GM21529 (cell line): ENCODE results near the gene MARK4.
"Not testable (repeated sequence)": the region's sequence is repeated elsewhere in the genome, so short reads cannot be mapped to it uniquely, and the experiment has no call there.

Experiments
- ATAC-seq: cut with Tn5 transposase; IDR thresholded peaks from one replicate; pipeline ENCODE4 v1.9.1; 2021; ENCODE audit not compliant: unreplicated experiment

MARK4 gene

DNA sequence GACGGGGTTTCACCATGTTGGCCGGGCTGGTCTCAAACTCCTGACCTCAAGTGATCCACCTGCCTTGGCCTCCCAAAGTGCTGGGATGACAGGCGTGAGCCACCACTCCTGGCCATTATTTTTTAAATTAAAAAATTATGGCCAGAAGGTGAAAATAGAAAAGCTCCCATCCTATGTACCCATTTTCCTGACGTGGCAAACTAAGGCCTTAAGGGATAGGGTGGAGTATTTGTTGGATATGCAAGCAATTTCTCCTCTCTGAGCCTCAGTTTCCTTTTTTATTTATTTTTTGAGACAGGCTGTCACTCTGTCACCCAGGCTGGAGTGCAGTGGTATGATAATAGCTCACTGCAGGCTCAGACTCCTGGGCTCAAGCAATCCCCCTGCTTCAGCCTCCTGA lies 83.8 kb downstream of the MARK4 start:
- ATAC-seq = not testable (repeated sequence)

DNA sequence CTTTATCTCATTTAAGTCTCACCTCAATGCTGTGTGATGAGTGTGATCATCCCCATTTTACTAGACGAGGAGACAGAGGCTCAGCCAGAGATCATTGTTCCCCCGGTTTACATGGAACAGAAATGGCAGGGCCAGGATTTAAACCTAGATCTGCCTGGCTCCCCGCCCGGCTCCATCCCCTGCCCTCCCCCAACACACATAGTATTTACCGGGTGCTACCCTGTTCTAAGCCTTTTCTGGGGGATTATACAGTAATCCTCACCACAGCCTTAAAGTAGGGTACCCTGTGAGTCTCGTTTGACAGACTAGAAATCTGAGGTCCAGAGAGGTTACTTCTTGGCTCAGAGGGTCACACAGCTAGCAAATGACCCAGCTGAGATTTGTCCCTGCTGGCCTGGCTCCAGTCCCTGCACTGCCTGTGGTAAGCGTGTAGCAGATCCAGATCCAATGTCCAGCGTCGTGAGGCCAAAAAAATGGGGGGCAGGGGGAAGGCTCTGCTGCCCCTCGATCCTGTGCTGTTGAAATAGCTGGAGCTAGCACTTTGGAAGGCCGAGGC lies 85.7 kb downstream of the MARK4 start:
- ATAC-seq = no peak

DNA sequence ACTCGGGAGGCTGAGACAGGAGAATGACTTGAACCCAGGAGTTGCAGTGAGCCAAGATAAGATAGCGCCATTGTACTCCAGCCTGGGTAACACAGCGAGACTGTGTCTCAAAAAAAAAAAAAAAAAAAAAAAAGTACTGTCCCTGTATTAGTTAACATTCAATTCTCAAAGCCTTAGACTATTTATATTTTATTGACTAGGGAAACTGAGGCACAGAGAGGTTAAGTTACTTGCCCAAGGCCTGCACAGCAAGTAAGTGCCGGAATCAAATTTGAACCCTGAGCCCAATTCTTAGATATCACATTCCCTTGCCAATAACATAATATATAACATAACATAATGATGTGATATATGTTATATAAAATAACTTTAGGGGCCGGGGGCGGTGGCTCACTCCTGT lies 88.6 kb downstream of the MARK4 start:
- no peak for ATAC-seq

DNA sequence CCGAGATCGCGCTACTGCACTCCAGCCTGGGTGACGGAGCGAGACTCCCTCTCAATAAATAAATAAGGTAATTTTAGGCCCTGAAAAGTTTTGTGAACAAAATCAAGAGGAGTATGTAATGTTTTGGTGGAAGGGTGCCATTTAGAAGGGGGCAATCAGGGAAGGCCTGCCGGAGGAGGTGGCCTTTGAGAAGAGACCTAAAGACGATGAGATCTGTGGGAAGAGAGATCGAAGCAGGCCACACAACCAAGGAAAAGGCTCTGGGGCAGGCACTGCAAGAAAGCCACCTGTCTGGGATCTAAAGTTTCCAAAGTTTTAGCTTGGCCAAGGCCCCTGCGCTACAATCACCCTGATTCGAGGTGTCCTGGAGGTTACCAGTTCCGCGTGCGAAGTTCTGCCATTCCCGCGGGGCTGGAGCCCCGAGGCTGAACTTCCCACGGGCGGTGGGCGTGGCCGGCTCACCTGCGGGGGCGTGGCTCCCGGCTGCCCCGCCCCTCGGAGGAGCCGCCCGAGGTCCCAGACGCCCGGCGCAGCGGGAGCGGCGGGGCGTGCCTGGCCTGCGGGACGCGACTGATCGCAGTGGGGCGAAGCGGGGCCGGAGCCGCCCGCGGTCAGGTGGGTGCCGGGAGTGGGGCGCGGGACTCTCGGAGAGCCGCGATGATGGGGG lies 89.3 kb downstream of the MARK4 start, which contains the start of gene KLC3:
Gene KLC3 (plus strand): TSS at position 519 of the 667 bp plus-strand sequence. CDS start 4,792 bp downstream, outside the sequence.
- ATAC-seq = no peak

DNA sequence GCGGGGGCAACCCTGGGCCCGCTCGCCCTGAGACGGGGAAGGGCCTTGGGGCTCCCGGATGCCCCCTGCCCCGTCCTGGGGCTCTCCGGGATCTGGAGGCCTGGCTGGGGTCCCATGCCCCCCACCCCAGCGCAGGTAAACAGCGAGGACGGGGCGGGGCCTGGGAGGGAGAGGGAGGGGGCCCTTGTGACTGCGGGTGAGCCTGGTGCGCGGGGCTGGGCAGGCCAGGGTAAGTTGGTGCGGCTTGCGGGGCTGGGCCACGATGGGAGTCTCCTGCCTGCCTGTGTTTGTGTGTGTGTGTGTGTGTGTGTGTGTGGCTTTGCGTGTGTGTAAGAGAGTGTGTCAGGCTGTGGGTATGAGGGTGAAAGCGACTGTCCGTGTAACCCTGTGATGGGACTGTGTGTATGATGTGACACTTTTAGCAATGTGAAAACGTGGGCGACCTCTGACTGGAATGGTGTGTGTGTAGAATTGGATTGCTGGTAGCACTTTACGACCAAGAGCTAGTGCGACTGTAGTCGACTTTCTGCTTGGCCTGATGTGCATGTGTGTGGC lies 89.9 kb downstream of the MARK4 start:
- ATAC-seq = no peak

DNA sequence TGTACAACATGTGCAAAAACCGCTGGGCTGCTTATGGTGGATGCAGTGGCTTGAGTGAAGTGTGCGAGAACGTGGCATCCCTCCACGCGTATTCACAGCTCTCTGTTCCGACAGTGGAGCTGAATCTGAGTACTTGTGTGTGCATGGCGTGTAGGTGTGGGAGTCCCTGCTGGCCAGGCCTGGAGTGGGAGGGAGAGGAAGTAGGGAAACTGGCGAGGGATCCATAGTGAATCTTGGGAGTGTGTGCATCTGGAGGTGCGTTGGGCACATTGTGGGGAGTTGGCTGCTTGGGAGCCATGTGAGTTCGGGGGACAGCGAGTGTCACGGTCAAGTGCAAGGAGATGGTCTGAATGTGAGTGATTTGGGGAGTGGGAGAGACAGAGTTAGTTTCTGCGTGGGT lies 91.8 kb downstream of the MARK4 start:
- no peak for ATAC-seq

DNA sequence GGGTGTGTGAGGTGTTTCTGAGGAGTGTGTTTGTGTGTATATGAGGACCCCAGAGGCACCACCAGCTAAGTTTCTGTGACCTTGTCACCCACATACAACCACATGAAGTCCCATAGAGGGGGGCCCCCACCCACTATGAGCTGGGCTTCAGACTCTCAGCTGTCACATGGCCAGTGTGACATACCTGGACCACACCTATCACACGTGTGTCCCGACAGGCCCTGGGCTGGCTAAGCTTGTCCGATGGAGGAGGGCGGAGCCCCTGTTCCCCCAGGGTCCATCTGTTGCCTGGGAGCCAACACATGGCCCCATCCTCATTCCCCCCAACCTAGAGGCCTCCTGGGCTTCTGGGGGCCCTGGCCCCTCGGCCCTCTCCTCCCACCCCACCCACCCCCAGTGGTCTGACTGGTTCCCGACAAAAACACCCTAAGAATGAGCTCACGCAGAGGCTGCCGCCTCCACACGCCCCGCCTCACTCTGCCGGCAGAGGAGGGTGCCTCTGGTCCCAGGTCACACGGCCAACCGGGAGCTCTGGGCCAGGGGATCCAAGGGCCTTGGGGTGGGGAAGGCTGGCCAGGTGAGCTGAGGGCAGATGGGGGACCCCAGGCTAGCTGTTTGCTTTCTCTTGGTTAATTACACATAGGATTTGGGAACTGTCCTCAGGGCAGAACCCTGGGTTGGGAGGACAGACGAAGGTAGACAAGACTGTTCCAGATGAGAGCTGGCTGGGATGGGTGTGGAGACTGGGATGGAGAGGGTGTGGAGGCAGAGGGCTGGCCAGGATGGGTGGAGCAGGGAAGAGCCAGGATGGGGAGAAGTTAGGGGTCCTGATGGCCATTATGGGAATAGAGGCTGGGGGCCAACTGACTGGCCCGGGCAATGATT lies 93.8 kb downstream of the MARK4 start:
- no peak for ATAC-seq

DNA sequence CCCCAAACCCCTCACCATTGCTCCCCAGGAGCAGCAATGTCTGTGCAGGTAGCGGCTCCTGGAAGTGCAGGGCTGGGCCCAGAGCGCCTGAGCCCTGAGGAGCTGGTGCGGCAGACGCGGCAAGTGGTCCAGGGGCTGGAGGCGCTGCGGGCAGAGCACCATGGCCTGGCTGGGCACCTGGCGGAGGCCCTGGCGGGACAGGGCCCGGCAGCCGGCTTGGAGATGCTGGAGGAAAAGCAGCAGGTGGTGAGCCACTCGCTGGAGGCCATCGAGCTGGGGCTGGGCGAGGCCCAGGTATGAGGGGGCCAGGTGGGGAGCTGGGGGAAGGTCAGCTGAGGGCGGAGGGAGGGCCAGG lies 94.4 kb downstream of the MARK4 start:
- ATAC-seq = no peak

DNA sequence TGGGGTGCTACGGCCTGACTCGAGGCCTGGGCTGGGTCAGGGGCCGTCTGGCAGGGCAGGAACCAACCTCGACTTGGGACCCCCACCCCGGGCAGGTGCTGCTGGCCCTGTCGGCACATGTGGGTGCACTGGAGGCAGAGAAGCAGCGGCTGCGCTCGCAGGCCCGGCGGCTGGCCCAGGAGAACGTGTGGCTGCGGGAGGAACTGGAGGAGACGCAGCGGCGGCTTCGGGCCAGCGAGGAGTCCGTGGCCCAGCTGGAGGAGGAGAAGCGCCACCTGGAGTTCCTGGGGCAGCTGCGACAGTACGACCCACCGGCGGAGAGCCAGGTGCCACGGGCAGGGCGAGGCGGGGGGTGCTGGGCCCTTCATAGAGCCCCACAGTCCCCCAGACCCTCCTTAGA lies 95.4 kb downstream of the MARK4 start:
- ATAC-seq = no peak

DNA sequence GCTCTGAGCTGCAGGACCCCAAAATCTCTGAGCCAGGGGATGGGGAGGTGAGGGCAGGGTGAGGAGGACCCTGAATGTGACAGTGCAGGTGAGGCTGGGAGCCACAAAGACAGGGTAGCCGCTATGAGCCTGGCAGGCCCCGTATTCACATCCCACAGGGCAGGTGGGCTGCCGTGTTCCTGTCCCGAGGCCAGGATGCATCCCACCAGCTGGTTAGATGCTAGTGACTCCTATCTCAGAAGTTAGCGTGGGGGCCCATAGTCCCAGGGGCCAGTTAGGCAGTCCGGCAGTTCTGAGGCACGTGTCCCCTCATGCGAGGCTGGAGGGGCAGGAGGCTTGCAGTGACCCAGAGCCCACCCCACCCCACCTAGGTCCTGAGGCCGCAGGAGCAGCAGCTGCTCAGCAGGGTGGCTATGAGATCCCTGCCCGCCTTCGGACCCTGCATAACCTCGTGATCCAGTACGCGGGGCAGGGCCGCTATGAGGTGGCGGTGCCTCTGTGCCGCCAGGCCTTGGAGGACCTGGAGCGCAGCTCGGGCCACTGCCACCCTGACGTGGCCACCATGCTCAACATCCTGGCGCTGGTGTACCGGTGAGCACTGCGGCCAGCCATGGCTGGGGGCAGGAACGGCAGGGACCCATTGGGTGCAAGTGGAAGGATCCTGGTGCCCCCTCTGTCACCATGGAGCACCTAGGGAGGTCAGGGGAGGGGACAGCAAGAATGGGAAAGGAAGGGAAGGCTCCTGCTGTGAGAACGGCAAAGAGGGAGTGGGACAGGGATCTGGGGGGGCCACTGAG lies 96.7 kb downstream of the MARK4 start:
- no peak for ATAC-seq

DNA sequence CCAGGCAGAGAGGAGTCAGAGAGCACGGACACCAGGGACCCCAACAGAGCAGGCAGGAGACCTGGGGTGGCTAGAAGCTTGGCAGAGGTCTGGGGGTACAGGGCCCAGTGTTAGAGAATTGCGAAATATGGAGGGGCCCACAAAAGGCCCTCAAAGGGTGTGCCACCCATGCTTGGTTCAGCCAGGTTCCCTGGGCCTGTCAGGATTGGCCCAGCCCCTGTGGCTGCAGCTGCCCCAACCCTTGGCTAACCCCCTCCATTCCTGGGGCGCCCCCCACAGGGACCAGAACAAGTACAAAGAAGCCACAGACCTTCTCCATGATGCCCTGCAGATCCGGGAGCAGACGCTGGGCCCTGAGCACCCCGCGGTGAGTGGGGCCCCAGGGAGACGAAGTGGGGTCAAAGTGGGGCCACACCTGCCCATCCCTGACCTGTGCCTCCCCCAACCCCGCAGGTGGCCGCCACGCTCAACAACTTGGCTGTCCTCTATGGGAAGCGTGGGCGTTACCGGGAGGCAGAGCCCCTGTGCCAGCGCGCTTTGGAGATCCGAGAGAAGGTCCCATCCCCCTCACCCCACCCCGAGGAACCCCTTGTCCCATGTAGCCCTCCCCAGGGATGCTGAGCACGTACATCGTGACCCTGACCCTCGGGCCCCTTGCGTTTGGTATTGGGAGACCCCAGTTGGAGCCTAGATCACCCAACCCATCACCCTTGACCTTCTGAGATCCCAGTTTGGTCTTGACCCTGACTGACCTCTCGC lies 97.5 kb downstream of the MARK4 start:
- ATAC-seq = no peak

DNA sequence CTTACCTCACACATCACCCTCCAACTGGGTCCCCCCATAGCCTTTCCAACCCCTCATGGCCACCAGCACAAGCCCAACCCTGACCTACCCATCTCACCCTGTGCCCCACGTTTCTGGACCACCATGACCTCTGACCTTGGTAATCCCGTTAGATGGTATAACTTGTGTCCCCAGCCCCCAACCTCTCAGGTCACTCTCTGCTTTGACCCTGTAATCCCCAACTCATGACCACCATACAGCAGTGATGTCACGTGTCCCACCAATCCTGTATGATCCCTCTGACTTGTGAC lies 98.0 kb downstream of the MARK4 start:
- ATAC-seq = no peak

DNA sequence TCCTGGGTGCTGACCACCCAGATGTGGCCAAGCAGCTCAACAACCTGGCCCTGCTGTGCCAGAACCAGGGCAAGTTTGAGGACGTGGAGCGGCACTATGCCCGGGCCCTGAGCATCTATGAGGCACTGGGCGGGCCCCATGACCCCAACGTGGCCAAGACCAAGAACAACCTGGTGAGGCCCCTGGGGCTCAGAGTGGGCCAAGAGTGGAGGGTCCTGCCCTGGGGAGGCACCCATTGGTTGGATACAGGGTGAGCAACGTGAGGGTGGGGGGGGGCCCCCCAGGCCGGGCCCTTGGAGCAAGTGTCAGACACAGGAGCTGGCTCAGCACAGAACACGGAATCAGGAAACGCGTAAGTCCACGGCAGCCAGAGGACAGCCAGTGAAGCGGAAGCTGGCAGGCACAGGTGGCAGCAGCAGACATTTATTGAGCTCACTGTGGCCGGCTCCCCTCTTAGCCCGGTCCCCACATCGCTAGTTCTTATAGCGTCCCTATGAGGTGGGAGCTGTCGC lies 98.4 kb downstream of the MARK4 start:
- ATAC-seq = no peak

DNA sequence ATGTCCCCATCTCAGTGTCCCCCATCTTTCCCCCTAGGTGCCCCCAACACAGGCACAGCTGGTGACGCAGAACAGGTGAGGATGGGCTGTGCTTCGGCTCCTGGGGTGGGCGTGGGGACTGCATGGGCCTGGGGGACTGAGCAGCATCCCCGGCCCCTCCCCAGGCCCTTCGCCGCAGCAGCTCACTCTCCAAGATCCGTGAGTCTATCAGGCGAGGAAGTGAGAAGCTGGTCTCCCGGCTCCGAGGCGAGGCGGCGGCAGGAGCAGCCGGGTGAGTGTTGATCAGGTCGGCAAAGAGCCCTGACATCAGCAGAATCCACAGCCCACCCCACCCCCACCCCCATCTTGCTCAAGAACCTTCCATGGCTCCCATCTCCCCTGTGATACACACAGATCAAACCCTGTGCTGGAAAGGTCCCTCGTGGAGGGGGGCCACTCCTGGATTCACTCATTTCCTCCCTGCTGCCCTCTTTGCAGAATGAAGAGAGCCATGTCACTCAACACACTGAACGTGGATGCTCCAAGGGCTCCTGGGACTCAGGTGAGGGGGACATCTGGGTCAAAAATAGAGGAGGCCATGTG lies 99.5 kb downstream of the MARK4 start:
- ATAC-seq = no peak

DNA sequence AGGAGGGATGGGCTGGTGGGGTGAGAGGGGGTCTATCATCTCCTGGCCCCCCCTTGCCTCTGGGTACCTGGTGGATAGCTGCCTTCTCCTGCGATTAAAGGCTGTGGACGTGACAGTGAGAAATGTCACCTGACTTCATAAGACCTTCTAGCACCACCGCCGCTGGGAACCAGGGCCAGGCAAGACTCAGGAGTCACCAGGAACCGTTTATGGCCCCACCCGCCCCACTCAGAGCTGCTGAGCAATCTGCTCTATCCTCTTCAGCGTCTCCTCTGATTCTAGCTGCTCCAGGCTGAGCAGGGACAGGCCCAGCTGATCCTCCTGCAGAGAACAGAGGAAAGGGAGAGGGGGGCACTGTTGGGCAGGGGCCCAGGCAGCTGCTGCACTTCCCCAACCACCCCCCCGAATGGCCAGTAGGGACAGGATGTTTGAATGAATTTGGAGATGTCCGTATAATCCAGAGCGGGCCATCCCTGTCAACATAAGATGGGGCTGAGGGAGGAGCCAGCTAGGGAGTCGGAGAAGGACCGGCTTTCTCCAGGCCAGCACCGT lies 100.4 kb downstream of the MARK4 start:
- ATAC-seq = no peak

DNA sequence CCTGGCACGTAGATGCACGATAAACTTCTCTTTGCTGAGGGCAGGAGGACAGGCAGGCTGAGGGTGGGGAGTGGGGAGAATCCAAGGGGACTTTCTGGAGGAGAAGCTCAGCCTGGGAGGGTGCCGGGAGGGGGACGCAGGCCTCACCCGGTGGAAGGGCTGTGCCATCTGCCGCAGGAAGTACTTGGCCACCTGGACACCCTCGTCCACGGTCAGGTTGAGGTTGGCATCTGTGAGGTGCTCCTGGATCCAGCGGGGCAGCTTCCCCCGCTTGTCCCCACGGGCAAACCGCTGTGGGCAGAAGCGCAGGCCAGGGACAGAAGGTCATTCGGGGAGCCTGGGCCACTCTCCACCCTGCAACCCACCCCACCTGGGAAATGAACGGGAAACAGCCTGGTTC lies 101.0 kb downstream of the MARK4 start:
- ATAC-seq = no peak

DNA sequence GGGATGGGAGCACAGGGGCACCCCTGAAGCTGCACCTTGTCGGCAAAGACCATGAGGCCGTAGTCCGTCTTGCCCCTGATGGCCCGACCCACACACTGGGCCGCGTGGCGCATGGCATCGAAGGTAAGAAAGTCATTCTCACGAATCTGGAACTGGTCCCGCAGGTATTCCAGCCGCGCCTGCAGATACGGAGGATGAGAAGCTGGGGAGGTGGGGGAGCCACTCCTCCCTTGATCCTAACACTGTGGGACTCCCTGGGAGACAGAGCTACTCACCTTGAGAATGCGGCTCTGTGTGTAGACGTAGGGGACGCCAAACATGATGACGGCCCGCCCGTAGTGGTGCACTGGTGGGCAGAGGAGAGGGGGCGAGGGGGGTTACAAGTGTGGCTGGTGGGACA lies 101.4 kb downstream of the MARK4 start:
- ATAC-seq = no peak

DNA sequence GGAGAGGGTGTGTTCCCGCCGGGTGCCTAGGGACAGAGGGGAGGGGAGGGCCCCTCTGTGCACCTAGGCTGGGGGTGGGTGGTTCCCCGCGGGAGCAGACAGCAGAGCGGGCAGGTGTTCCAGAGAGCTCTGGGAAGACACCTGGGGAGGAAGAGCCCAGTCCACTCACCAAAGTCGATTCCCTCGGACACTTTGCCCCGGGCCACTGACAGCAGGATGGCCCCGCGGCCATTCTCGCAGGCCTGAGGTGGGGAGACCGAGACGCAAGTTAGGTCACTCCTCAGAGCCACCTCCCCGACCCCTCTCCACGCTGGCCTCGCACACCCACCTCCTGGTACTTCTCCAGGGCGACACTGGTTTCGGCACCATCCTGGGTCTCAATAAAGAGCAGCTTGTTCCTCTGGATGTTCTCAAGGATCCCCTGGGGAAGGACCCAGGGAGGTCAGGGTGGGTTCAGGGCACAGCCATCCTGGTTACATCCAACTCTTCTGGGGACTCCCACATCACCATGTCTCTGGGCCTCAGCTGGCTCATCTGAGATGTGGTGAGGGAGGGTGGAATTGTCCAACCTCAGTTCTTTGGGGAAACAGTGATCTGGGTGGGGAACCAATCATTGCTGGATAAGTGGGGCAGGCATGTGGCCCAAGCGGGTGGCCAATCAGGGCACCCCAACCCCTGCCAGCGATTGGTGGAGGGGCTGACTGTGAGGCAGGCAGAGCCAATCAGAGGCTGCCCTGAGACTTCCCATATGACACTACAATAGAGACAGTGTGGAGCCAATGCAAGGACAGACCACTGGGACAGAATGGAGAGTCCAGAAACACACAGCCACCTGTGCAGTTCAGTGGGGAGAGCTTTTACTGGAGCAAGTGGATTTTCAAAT lies 102.1 kb downstream of the MARK4 start:
- no peak for ATAC-seq
